Colon (tissue), 2 donors: Measurements from ENCODE around the gene ATP7A.
"Not testable (repeated sequence)": the region's sequence is repeated elsewhere in the genome, so short reads cannot be mapped to it uniquely, and the experiment has no call there.

ENCODE experiments used
- FAIRE-seq: peaks from 2 replicates; lab custom pipeline; 2012; peaks lifted over from hg19 to GRCh38; lab: Jason Lieb, UNC
- donor health status: control.
- donor health status: control.

The ATP7A gene

DNA sequence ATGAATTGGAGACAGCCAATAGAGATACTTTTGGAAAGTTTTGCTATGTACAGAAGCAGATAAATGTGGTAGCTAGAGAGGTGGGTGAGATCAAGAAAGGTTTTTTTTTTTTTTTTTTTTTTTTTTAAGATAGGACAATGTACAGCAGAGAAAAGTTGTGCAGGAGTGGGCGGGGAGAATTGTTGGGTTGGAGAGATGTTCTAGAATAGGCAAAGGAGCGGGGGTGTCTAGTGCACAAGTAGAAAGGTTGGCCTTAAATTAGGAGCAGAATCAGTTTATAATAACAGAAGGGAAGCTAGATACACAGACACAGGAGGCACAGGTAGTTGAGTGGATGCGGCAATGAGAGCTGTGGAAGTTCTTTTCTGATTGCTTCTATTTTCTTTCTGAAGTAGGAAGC is 127.4 kb downstream of the ATP7A start:
- no peak for FAIRE-seq

DNA sequence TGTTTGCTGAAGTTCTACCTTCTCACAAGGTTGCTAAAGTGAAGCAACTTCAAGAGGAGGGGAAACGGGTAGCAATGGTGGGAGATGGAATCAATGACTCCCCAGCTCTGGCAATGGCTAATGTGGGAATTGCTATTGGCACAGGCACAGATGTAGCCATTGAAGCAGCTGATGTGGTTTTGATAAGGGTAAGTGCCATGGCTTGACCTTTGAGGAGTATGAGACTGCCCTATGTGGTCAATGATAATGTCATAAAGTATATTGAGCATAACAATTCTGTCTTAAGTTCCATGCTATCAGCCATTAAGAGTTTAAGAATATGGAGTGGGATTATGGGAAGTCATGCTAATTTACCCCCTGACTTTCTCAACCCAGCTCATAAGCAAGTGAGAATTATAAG is 132.1 kb downstream of the ATP7A start:
- no peak for FAIRE-seq

DNA sequence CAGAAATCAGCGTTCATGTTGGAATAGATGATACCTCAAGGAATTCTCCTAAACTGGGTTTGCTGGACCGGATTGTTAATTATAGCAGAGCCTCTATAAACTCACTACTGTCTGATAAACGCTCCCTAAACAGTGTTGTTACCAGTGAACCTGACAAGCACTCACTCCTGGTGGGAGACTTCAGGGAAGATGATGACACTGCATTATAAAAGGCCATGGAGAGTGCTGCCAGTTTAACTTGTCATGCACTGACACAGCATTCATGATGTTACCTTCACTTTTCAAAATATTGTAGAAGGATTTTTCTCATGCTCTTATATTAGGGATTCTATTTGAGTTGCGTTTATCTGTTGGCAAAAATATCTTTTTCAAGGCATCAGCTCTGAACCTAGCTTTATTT is 135.9 kb downstream of the ATP7A start:
- no peak for FAIRE-seq

DNA sequence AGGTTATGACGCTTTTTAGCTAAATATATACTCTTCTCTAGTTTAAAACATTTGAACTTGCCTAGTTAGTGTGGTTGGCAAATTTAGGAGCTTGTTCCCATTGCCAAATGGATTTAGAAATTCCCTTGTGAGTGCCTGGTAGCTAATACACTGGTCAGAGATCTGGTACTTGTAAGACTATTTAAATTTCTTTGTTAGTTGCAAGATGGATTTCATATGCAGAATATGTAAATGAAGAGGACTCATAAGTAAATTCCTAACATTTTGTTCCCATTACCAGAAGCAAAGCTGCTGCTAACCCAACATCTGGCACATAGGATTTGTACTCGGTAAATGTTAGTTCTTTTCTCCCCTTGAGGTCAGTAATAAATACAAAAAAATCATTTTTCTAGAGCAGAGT is 137.6 kb downstream of the ATP7A start:
- FAIRE-seq = no peak

DNA sequence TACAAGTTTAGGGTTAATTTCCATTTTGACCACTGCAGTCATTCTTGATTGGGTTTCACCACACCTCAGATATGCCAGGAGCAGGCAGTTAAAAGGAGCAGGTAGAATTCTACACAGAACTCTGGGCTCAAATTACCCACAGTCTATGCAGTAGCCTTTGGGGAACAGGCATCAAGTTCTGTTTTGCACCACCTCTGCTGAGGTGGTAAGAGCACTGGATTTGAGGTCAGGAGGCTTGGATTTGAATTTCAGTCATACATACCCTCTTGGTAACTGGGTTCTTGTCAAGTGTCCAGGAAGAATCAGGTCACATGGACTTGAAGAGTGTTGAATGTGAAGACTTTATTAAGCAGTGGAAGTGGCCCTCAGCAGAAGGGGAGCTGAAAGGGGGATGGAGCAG is 153.2 kb downstream of the ATP7A start:
- no peak for FAIRE-seq

DNA sequence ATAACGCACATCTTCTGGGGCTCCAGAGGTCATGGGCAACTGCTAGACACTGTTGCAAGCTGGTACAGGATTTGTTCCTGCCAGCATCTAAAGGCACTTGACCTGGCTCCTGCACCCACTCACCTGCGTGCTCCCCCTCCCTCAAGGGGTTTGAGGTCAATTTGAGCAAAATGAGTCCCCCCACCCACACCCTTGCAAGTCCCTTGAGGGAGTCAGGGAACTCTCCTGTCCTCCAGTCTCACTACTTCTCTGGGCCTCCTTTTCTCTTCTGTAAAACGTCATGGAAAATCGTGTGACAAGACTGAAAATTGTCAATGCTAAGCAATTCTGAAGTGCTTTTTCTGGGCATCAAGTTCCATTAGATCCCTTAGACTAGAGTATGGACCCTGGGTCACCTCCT is 153.7 kb downstream of the ATP7A start:
- no peak for FAIRE-seq

DNA sequence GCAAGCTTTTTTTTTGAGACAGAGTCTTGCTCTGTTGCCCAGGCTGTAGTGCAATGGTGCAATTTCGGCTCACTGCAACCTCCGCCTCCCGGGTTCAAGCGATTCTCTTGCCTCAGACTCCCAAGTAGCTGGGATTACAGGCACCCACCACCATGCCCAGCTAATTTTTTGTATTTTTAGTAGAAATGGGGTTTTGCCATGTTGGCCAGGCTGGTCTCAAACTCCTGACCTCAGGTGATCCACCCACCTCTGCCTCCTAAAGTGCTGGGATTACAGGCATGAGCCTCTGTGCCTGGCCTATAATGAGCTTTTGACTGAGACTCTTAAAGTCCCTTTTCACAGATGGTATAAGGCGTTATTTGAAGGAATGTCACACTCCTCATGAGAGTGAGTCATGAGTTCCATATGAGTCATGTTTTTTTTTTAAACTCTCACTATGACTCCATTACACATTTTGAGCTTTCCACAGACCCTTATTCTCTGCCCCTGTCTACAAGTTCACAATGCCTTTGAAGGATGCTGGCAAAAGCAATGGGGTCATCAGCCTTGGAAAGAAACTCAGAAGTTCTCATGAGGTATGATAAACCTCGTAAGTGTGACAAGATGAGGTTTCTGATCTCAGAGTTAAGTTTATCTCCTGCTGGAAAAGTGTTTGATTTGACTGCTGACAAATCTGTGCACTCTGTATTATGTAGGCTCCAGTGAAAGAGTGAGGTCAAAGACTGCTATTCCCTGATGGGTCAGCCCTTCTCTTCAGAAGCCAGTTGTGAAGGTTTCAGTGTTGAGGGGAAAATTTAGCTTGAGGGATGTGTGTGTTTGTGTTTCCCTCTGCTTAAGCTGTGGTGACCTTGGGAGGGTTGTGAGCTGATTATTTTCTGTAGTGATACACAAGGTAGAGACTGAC is 154.5 kb downstream of the ATP7A start:
- FAIRE-seq = not testable (repeated sequence)

DNA sequence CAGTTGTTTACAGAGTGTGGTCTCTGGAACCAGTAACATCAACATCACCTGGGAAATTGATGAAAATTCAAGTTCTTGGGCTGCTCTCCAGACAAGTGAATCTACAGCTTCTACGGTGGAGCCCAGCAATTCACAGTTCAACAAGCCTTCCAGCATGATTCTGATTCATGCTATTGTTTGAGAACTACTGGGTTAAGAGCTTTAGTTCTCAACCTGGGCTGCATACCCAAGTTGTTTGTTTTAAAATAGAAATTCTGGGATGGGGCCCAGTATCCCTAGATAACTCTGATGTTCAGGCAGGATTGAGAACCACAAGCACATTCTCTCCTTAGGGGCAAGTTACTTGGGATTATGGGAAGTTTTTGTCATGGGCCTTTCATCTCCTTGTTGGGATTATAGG is 155.6 kb downstream of the ATP7A start:
- no peak for FAIRE-seq

DNA sequence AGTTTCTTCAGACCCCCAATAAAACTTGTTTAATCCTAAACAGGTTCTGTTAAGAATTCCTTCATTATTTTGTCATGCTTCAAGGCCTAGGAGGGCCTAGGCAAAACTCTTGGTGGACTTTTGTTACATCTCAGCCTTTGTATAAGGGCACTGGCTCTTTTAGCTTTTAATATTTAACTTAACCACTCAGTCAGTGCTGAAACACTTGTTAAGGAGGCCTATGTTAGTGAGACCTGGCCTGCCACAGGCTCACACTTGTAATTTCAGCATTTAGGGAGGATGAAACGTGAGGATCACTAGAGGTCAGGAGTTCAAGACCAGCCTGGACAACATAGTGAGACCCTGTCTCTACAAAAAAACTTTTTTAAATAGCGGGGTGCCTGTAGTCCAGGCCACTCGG is 160.8 kb downstream of the ATP7A start:
- no peak for FAIRE-seq

DNA sequence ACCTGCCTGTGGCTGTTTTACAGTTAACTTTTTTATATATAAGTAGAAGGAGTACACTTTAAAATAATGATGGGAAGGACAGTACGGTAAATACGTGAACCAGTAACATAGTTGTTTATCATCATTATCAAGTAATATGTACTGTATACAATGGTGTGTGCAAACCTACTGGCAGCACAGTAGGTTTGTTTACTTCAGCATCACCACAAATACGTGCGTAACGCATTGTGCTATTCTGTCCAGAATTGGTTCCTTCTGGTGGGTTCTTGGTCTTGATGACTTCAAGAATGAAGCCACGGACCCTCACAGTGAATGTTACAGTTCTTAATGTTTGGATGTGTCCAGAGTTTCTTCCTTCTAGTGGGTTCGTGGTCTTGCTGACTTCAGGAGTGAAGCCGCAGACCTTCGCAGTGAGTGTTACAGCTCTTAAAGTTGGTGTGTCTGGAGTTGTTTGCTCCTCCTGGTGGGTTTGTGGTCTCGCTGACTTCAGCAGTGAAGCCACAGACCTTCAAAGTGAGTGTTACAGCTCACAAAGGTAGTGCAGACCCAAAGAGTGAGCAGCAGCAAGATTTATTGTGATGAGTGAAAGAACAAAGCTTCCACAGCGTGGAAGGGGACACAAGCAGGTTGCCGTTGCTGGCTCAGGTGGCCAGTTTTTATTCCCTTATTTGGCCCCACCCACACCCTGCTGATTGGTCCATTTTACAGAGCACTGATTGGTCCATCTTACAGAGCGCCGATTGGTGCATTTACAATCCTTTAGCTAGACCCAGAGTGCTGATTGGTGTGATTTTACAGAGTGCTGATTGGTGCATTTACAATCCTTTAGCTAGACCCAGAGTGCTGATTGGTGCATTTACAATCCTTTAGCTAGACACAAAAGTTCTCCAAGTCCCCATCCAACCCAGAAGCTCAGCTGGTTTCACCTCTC is 162.9 kb downstream of the ATP7A start:
- FAIRE-seq = not testable (repeated sequence)

DNA sequence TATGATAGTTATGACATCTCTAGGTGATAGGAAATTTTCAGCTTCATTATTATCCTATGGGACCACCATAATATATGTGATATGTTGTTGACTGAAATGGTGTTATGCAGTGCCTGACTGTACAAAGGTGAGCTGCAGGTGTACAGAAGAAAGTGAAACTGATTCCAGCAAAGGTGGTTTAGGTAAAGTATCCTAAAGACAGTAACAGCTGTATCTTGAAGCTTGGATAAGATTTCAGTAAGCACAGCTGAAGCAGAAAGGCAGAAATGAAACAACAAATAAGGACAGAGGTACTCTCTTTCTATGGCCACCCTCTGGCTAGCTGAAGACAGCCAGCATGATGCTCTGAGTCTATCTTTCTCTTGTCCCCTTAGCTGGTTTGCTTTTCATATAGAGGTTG is 163.6 kb downstream of the ATP7A start:
- FAIRE-seq = no peak

DNA sequence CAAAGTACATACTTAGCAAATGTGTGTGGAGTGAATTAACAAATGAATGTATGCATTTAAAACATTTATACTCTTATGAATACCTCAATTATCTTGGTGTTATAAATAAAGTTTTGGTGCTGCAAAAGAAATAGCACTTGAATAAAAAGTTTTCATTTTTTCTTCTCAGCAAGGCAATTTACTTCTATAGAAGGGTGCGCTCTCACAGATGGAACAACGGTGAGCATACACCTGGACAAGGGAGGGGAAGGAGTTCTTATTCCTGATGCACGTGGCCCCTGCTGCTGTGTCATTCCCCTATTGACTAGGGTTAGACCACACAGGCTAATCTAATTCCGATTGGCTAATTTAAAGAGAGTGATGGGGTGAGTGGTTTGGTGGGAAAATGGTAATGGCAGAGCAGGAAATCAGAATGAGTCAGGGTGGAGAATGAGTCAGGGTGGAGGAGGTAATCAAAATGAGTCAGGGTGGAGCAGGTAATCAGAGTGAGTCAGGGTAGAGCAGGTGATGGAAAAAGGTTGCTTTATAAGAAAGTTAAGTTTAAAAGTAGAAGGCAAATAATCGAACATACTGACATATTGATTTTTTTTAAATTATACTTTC is 165.4 kb downstream of the ATP7A start:
- no peak for FAIRE-seq

DNA sequence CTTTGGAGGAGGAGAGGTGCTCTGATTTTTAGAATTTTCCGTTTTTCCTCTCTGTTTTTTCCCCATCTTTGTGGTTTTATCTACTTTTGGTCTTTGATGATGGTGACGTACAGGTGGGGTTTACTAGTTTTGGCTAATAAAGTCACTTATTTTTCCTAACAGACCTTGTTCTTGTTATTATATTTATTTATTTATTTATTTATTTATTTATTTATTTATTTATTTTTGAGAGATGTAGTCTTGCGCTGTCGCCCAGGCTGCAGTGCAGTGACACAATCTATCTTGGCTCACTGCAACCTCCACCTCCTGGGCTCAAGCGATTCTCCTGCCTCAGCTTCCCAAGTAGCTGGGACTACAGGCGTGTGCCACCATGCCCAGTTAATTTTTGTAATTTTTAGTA is 170.9 kb downstream of the ATP7A start:
- FAIRE-seq = not testable (repeated sequence)

DNA sequence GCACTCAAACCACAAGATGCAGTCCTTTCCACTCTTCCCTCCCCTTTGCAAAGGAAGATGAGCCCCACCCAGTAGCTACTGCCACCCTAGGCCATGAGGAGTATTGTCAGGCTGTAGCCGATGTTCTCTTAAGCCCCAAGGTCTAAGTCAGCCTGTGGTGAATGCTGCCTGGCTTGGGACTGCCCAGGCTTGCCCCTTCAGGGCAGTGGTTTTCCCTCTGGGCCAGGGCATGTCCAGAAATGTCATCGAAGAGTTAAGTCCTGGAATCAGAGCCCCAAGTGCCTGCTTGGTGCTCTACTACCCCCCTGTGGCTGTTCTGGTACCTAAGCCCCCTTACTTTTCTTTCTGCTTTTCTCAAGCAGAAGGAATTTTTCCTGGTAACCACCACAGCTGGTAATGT is 181.8 kb downstream of the ATP7A start:
- no peak for FAIRE-seq

DNA sequence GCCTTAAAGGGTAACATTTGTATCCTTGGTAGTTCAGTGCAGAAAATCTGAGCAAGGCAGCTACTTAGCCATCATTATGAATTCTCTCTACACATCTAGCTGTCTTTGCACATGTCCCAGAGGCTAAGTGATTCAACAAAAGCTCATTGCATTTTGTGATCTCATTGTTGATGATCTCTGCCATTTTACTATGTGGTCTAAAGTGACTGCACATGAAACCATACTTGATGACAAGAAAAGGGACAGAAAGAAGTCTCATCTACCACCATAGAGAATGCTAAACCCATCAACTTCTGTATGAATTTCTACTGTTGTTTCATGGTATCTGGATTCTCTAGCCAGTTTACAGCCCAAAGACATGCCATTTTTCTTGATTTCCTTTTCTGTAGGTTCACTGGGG is 187.6 kb downstream of the ATP7A start:
- no peak for FAIRE-seq
